Cardiac fibroblast (primary cell): Measurements from ENCODE around the gene OSM.

ENCODE experiments used
- DNase-seq, 2 donors: peaks; one replicate each; pipeline versions ENCODE4 v3.0.0 to v3.0.0-alpha.2; 2010; ENCODE audit warnings: low read depth in 2 of 2
- H3K4me3 ChIP-seq, 2 donors: replicated peaks in 1 of 2; 1 replicate in 1 of 2; 2 replicates in 1 of 2; pipeline ENCODE4 v1.5.1; 2011; ENCODE audit warnings: low read depth in 2 of 2, low read length in 2 of 2, mild to moderate bottlenecking in 2 of 2, moderate library complexity in 1 of 2
- CTCF ChIP-seq: IDR thresholded peaks from one replicate; pipeline ENCODE4 v1.5.1; 2011; ENCODE audit warnings: low read depth, mild to moderate bottlenecking, low read length, inconsistent platforms

OSM gene

GRCh38 chr22:30245181-30245984 lies 21.3 kb downstream of the OSM start:
- H3K4me3 ChIP-seq = peak overlapping the region; percentile 53 to 75
- no peak for DNase-seq
- TF ChIP-seq CTCF = no peak

GRCh38 chr22:30244641-30245040 lies 22.0 kb downstream of the OSM start:
- peak overlapping the region in 1 of 2 donors; percentile 75 for H3K4me3 ChIP-seq
- DNase-seq = no peak
- no peak for TF ChIP-seq CTCF

- DNase-seq = no peak
- no peak for TF ChIP-seq CTCF
- H3K4me3 ChIP-seq = peak overlapping the region in 1 of 2 donors; percentile 75
Measured at GRCh38 chr22:30244066-30244465, 22.6 kb downstream of the OSM start.

- peak overlapping the region in 1 of 2 donors; percentile 75 for H3K4me3 ChIP-seq
- TF ChIP-seq CTCF = no peak
Measured at GRCh38 chr22:30243661-30244060, 23.0 kb downstream of the OSM start.

GRCh38 chr22:30241576-30242371 lies 24.9 kb downstream of the OSM start:
- no peak for DNase-seq
- no peak overlapping the region for H3K4me3 ChIP-seq
- no peak for TF ChIP-seq CTCF

More at GRCh38 chr22:30243661-30244060, 23.0 kb downstream of the OSM start:
- no peak for DNase-seq

- DNase-seq = peak in 1 of 2 donors; percentile 57
- TF ChIP-seq CTCF = no peak
- no peak overlapping the region for H3K4me3 ChIP-seq
Measured at GRCh38 chr22:30240541-30241417, 25.9 kb downstream of the OSM start.
